H1 (cell line): ENCODE data around the gene SEC14L3. TPM values are rescaled to one million over a fixed set of nuclear protein-coding genes. Genes with fewer than 3 reads are reported as not detected.
A peak's percentile ranks its signal among the peaks of the same experiment; 100 is the strongest.

Experiments
- BRCA1 ChIP-seq: IDR thresholded peaks from 2 replicates; pipeline ENCODE4 v1.6.1; 2012; ENCODE audit warnings: low read depth, low read length, improper control_type of control experiment
- CHD2 ChIP-seq: IDR thresholded peaks from 2 replicates; pipeline ENCODE4 v1.6.1; 2012; ENCODE audit warnings: low read length, improper control_type of control experiment
- RXRA ChIP-seq: IDR thresholded peaks from 2 replicates; pipeline ENCODE4 v1.6.1; 2011; ENCODE audit warnings: low read depth, mild to moderate bottlenecking, low read length, moderate library complexity; ENCODE audit not compliant: insufficient read depth
- TBP ChIP-seq: IDR thresholded peaks from 2 replicates; pipeline ENCODE4 v1.6.1; 2011; ENCODE audit warnings: low read depth, low read length, improper control_type of control experiment
- polyA plus RNA-seq, 7 experiments: library from polyadenylated mRNA; depleted of rRNA in 3 of 7; stranded (reverse) in 5 of 7; unstranded in 2 of 7; fragments of >200 nt in 5 of 7; fragments of 200-250 nt in 2 of 7; gene quantifications; 1 replicate in 5 of 7; 2 replicates in 1 of 7; 4 replicates in 1 of 7; pipeline versions ENCODE4 v1.2.1 to v1.2.3, GENCODE V29; 2011 to 2013; ENCODE audit warnings: missing spikeins in 2 of 7, mixed read lengths in 2 of 7
- total RNA-seq: library from RNA; stranded (reverse); fragmentation: NEBNext Ultra II Directional; extraction: Animal tissue kit (Norgen Biotek cat#: 25700); gene quantifications from 2 replicates; pipeline ENCODE4 v1.2.1, GENCODE V29; 2021

Gene SEC14L3
- total and polyA plus RNA-seq, 2 of the 8 experiments (the other 6 are each of a cell fraction or from before 2014, with no cell fraction given), result not detected

DNA sequence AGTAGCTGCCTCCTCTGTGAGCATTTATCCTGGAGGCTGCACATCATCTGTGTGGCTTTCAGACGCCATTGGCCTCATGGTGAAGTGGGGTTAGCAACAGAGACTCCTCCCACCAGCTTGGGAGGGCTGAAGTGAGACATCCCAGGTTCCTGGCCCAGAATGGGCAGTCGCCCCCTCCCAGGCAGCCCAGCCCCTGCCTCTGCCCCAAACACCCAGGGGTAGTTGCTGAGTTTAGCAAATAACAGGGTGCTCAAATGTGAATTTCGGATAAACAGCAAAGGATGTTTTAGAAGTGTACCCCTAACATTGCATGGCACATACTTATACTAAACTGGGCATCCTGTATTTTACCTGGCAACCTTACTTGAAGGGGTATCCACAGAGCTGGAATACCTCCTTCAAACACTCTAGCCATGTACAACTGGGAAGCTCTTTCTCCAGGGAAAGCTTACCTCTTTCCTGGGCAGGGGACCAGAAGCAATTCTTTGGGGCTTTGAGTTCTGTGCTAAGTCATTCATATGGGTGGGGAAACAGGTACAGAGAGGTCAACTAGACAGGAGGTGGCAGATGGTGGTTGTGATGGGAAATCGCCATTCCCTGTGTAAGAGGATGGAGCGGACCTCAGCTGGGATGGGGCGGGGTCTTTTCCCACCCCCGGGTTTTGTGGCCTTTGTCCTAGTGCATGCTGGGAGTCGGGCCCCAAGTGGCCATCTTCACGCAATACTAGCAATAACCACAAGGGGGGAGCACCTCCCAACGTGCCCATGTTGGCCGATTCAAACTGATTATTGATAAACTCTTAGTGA is 27.0 kb downstream of the SEC14L3 start (continued):
- TF ChIP-seq BRCA1 (no peak; the same call in 1 of the 2 replicates), TBP (peak; percentile 16; the same call in 1 of the 2 replicates), RXRA (no peak), CHD2 (0 out of 2 replicates have a peak, but pooled peaks have one; percentile 31)
